AG04450 (cell line): ENCODE results near the gene VPS39. TPM values are rescaled to one million over a fixed set of nuclear protein-coding genes. Genes with fewer than 3 reads are reported as not detected.

Experiments used
- CTCF ChIA-PET: fragments of 300-600, 350-600 bp; formaldehyde crosslinking; extraction: SDS; loops from one replicate; lab custom pipeline; 2022; ENCODE audit warnings: antibody characterized with exemption, inconsistent platforms; lab: Charles Lee
- POLR2A ChIA-PET: fragments of 350-600 bp; formaldehyde crosslinking; extraction: SDS; loops from one replicate; lab custom pipeline; 2021; ENCODE audit warnings: antibody characterized with exemption, inconsistent platforms; lab: Yijun Ruan, JAX
- DNase-seq: peaks from one replicate; pipeline ENCODE4 v3.0.0-alpha.2; 2011; ENCODE audit warnings: low read depth, low spot score
- H3K27ac ChIP-seq: one replicate; pipeline ENCODE4 v1.5.1; 2012; ENCODE audit warnings: low read depth, low read length, control low read depth
- H3K27me3 ChIP-seq: one replicate; pipeline ENCODE4 v1.6.0; 2012; ENCODE audit warnings: low read length; ENCODE audit not compliant: control insufficient read depth, insufficient read depth
- H3K4me3 ChIP-seq: 2 replicates; pipeline ENCODE4 v1.5.1; 2011; ENCODE audit warnings: mild to moderate bottlenecking, low read depth, low read length, control low read depth
- H3K9me3 ChIP-seq: 2 replicates; pipeline ENCODE4 v1.5.1; 2012; ENCODE audit warnings: low read length; ENCODE audit not compliant: control insufficient read depth, insufficient read depth
- CTCF ChIP-seq: IDR thresholded peaks from 2 replicates; pipeline ENCODE4 v1.5.1; 2011; ENCODE audit warnings: low read depth, low read length, control low read depth, inconsistent platforms
- polyA plus RNA-seq: library from polyadenylated mRNA; depleted of rRNA; stranded (reverse); fragments of >200 nt; gene quantifications from 2 replicates; pipeline ENCODE4 v1.2.3, GENCODE V29; 2011

The VPS39 gene
- polyA plus RNA-seq, 1 experiment = 69.0 TPM

GRCh38 chr15:42163947-42164550 is 44.1 kb downstream of the VPS39 start:
- no peaks in the 10 kb centered on the region for H3K27me3 ChIP-seq
- H3K27ac ChIP-seq = no peak overlapping the region
- no peak for DNase-seq
- CTCF ChIA-PET = no interaction called here
- POLR2A ChIA-PET = no interaction called here
- H3K4me3 ChIP-seq = no peak overlapping the region
- TF ChIP-seq CTCF = no peak
- H3K9me3 ChIP-seq = no peaks in the 10 kb centered on the region

- POLR2A ChIA-PET = no interaction called here
- no peak for TF ChIP-seq CTCF
- no peak for DNase-seq
- H3K9me3 ChIP-seq = no peaks in the 10 kb centered on the region
- H3K27ac ChIP-seq = no peak overlapping the region
- no peaks in the 10 kb centered on the region for H3K27me3 ChIP-seq
- CTCF ChIA-PET = no interaction called here
- no peak overlapping the region for H3K4me3 ChIP-seq
These were observed 44.8 kb downstream of the VPS39 start for GRCh38 chr15:42163291-42163690.

- no peak overlapping the region for H3K4me3 ChIP-seq
- H3K27me3 ChIP-seq = no peaks in the 10 kb centered on the region
- CTCF ChIA-PET = interaction anchor here (1.6 kb wide), 1 partner anchor 22 kb away, joined by 4 read pairs; no protein-coding TSS in a partner anchor
- no peak overlapping the region for H3K27ac ChIP-seq
- no peak for TF ChIP-seq CTCF
- no peaks in the 10 kb centered on the region; the same call in 1 of the 2 replicates for H3K9me3 ChIP-seq
- no peak for DNase-seq
- POLR2A ChIA-PET = no interaction called here
These were observed 48.0 kb downstream of the VPS39 start for GRCh38 chr15:42160136-42160535.

- CTCF ChIA-PET = interaction anchor here (1.6 kb wide), 1 partner anchor 22 kb away, joined by 4 read pairs; no protein-coding TSS in a partner anchor
These were observed 48.6 kb downstream of the VPS39 start for GRCh38 chr15:42159381-42160015.

More at GRCh38 chr15:42159381-42160015, 48.6 kb downstream of the VPS39 start:
- no peak for TF ChIP-seq CTCF
- Histone ChIP-seq H3K27ac (no peak overlapping the region), H3K27me3 (no peaks in the 10 kb centered on the region), H3K9me3 (no peaks in the 10 kb centered on the region; the same call in 1 of the 2 replicates), H3K4me3 (no peak overlapping the region)
- POLR2A ChIA-PET = no interaction called here
- DNase-seq = no peak
